A549 (cell line): ENCODE measurements around the gene PRKG1. TPM values are rescaled to one million over a fixed set of nuclear protein-coding genes. Genes with fewer than 3 reads are reported as not detected.
"Not testable (repeated sequence)": the region's sequence is repeated elsewhere in the genome, so short reads cannot be mapped to it uniquely, and the experiment has no call there.

ENCODE experiments used
- ATAC-seq, 2 experiments: fragments of 200-7000 bp in 1 of 2; fragments of >200 bp in 1 of 2; cut with Nextera tagmentation in 1 of 2; cut with Tn5 transposase in 1 of 2; 3 replicates each; pipeline versions ENCODE4 v1.8.0 to v1.9.1; 2018 to 2020; ENCODE audit warnings: mild to moderate bottlenecking in 1 of 2, moderate library complexity in 1 of 2
- CTCF ChIA-PET: fragments of 300-600 bp; sonication (Branson Sonifier 250); formaldehyde crosslinking; extraction: SDS; loops from one replicate; lab custom pipeline; 2021; ENCODE audit warnings: antibody characterized with exemption, inconsistent platforms; lab: Yijun Ruan, JAX
- POLR2A ChIA-PET: fragments of 350-600 bp; formaldehyde crosslinking; extraction: SDS; loops from one replicate; lab custom pipeline; 2021; ENCODE audit warnings: antibody characterized with exemption, inconsistent platforms; lab: Yijun Ruan, JAX
- DNase-seq, 2 experiments: peaks; one replicate each; pipeline versions ENCODE4 v3.0.0 to v3.0.0-alpha.2; 2011 to 2016; ENCODE audit warnings: low read depth in 1 of 2, low spot score in 1 of 2
- FAIRE-seq: peaks from 2 replicates; lab custom pipeline; 2011; peaks lifted over from hg19 to GRCh38; lab: Jason Lieb, UNC
- H3K27ac ChIP-seq, 2 experiments: fragments of >200 bp; sonication (Bioruptor Twin); formaldehyde crosslinking; 3 replicates each; pipeline ENCODE4 v1.5.1; 2016 to 2017
- H3K4me1 ChIP-seq: fragments of >200 bp; sonication (Bioruptor Twin); formaldehyde crosslinking; 3 replicates; pipeline ENCODE4 v1.6.1; 2016
- H3K4me2 ChIP-seq: fragments of >200 bp; sonication (Bioruptor Twin); formaldehyde crosslinking; 3 replicates; pipeline ENCODE4 v1.6.1; 2016
- H3K4me3 ChIP-seq: fragments of >200 bp; sonication (Bioruptor Twin); formaldehyde crosslinking; 3 replicates; pipeline ENCODE4 v1.5.1; 2016
- H3K9me3 ChIP-seq: fragments of >200 bp; sonication (Bioruptor Twin); formaldehyde crosslinking; 3 replicates; pipeline ENCODE4 v1.6.1; 2016
- BHLHE40 ChIP-seq: IDR thresholded peaks from 2 replicates; pipeline ENCODE4 v1.6.1; 2012; ENCODE audit warnings: low read depth, low read length, inconsistent platforms
- CHD2 ChIP-seq: fragments of 150-350 bp; IDR thresholded peaks from 2 replicates; pipeline ENCODE4 v1.6.1; 2014; ENCODE audit warnings: low read length; ENCODE audit not compliant: partially characterized antibody
- CHD4 ChIP-seq: fragments of 200-600 bp; sonication (generic); IDR thresholded peaks from 2 replicates; pipeline ENCODE4 v1.6.1; 2016; ENCODE audit warnings: antibody characterized with exemption, mild to moderate bottlenecking, borderline replicate concordance
- EHF ChIP-seq: fragments of 250-450 bp; sonication (Bioruptor Pico); IDR thresholded peaks from 2 replicates; pipeline ENCODE4 v1.5.0; 2020; ENCODE audit warnings: mild to moderate bottlenecking
- EP300 ChIP-seq, 2 experiments: fragments of >200 bp; sonication (Bioruptor Twin); formaldehyde crosslinking; IDR thresholded peaks; 2 replicates in 1 of 2; 3 replicates in 1 of 2; pipeline ENCODE4 v1.6.1; 2016 to 2017
- HDAC2 ChIP-seq: fragments of 200-600 bp; sonication (generic); IDR thresholded peaks from 2 replicates; pipeline ENCODE4 v1.6.1; 2016
- HEYL ChIP-seq: fragments of 250-450 bp; sonication (Bioruptor Pico); IDR thresholded peaks from 2 replicates; pipeline ENCODE4 v1.8.0; 2021; ENCODE audit warnings: mild to moderate bottlenecking, moderate library complexity
- HOXB13 ChIP-seq: fragments of 250-450 bp; sonication (Bioruptor Pico); IDR thresholded peaks from 2 replicates; pipeline ENCODE4 v1.5.0; 2020; ENCODE audit warnings: low read depth, mild to moderate bottlenecking, moderate library complexity
- JUN ChIP-seq, 2 experiments: fragments of >200 bp; sonication (Bioruptor Twin); formaldehyde crosslinking; IDR thresholded peaks; 2 replicates in 1 of 2; 3 replicates in 1 of 2; pipeline ENCODE4 v1.6.1; 2016 to 2017
- KDM1A ChIP-seq: fragments of 200-600 bp; sonication (generic); IDR thresholded peaks from 2 replicates; pipeline ENCODE4 v1.6.1; 2016; ENCODE audit warnings: low read depth, mild to moderate bottlenecking
- MAFK ChIP-seq: fragments of 450-650 bp; IDR thresholded peaks from 2 replicates; pipeline ENCODE4 v1.6.1; 2014; ENCODE audit not compliant: partially characterized antibody
- NFE2L2 ChIP-seq: fragments of 150-350 bp; conservative IDR thresholded peaks from 2 replicates; pipeline ENCODE4 v1.6.1; 2014; ENCODE audit warnings: low read length
- NR3C1 ChIP-seq: fragments of >200 bp; sonication (Bioruptor Twin); formaldehyde crosslinking; IDR thresholded peaks from 3 replicates; pipeline ENCODE4 v1.6.1; 2017
- PBX3 ChIP-seq: IDR thresholded peaks from 2 replicates; pipeline ENCODE4 v1.6.1; 2012
- RAD21 ChIP-seq, 2 experiments: fragments of >200 bp in 1 of 2; sonication (Bioruptor Twin) in 1 of 2; formaldehyde crosslinking in 1 of 2; IDR thresholded peaks in 1 of 2; conservative IDR thresholded peaks in 1 of 2; 2 replicates in 1 of 2; 3 replicates in 1 of 2; pipeline ENCODE4 v1.6.1; 2012 to 2018; ENCODE audit warnings: inconsistent platforms in 1 of 2
- RARB ChIP-seq: fragments of 250-450 bp; sonication (Bioruptor Pico); IDR thresholded peaks from 2 replicates; pipeline ENCODE4 v1.8.0; 2021; ENCODE audit warnings: mild to moderate bottlenecking, moderate library complexity
- WGBS: methylation state at CpG from one replicate; pipeline ENCODE4 v1.1.6; 2017; ENCODE audit errors: missing lambda C conversion rate; 5-methylcytosine and 5-hydroxymethylcytosine counted together
- polyA plus RNA-seq, 4 experiments: library from polyadenylated mRNA; depleted of rRNA in 3 of 4; stranded (reverse); fragments of >200 nt; fragmentation: RNase III in 1 of 4; extraction: RNeasy Plus Mini Kit Qiagen cat#74134 plus additional on column Dnase treatment in 1 of 4; gene quantifications; 2 replicates in 3 of 4; 3 replicates in 1 of 4; pipeline ENCODE4 v1.2.3, GENCODE V29; 2011 to 2017
- TF ChIP-seq, protein P1 (sequence below): fragments of 250-450 bp; sonication (Bioruptor Pico); IDR thresholded peaks from 2 replicates; pipeline ENCODE4 v1.5.0; 2021; ENCODE audit warnings: mild to moderate bottlenecking, moderate library complexity, borderline replicate concordance
- TF ChIP-seq, protein P2 (sequence below): fragments of >200 bp; sonication (Bioruptor Twin); formaldehyde crosslinking; IDR thresholded peaks from 3 replicates; pipeline ENCODE4 v1.6.1; 2016
- TF ChIP-seq, protein P3 (sequence below): fragments of 200-600 bp; sonication (generic); IDR thresholded peaks from 2 replicates; pipeline ENCODE4 v1.6.1; 2016; ENCODE audit warnings: antibody characterized with exemption, mild to moderate bottlenecking, moderate library complexity

Gene PRKG1
- polyA plus RNA-seq, 2 of the 4 experiments (the other 2 are of a cell fraction): not detected

- Histone ChIP-seq H3K4me1 (no peaks in the 10 kb centered on the region), H3K27ac (no peak overlapping the region), H3K4me3 (no peak overlapping the region), H3K9me3 (no peaks in the 10 kb centered on the region), H3K4me2 (no peak overlapping the region)
- FAIRE-seq (no peak), DNase-seq (no peak), ATAC-seq (no peak)
- TF ChIP-seq CHD4 (no peak), NFE2L2 (no peak), HEYL (CRISPR knock-in tag) (no peak), NR3C1 (no peak), RARB (CRISPR knock-in tag) (no peak), BHLHE40 (no peak), PBX3 (no peak), HDAC2 (no peak), CHD2 (no peak), MAFK (no peak), EHF (CRISPR knock-in tag) (no peak), EP300 (IDR thresholded peaks at IDR 0.05) (no peak), KDM1A (no peak), JUN (IDR thresholded peaks at IDR 0.05) (no peak), HOXB13 (CRISPR knock-in tag) (no peak), RAD21 (conservative IDR thresholded peaks at IDR 0.05 in 1 of 2, IDR thresholded peaks at IDR 0.05 in 1 of 2) (no peak)
- TF ChIP-seq, protein P1, sequence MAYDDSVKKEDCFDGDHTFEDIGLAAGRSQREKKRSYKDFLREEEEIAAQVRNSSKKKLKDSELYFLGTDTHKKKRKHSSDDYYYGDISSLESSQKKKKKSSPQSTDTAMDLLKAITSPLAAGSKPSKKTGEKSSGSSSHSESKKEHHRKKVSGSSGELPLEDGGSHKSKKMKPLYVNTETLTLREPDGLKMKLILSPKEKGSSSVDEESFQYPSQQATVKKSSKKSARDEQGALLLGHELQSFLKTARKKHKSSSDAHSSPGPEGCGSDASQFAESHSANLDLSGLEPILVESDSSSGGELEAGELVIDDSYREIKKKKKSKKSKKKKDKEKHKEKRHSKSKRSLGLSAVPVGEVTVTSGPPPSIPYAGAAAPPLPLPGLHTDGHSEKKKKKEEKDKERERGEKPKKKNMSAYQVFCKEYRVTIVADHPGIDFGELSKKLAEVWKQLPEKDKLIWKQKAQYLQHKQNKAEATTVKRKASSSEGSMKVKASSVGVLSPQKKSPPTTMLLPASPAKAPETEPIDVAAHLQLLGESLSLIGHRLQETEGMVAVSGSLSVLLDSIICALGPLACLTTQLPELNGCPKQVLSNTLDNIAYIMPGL (CRISPR knock-in tag): no peak
- TF ChIP-seq, protein P2, sequence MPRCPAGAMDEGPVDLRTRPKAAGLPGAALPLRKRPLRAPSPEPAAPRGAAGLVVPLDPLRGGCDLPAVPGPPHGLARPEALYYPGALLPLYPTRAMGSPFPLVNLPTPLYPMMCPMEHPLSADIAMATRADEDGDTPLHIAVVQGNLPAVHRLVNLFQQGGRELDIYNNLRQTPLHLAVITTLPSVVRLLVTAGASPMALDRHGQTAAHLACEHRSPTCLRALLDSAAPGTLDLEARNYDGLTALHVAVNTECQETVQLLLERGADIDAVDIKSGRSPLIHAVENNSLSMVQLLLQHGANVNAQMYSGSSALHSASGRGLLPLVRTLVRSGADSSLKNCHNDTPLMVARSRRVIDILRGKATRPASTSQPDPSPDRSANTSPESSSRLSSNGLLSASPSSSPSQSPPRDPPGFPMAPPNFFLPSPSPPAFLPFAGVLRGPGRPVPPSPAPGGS: no peak
- TF ChIP-seq, protein P3, sequence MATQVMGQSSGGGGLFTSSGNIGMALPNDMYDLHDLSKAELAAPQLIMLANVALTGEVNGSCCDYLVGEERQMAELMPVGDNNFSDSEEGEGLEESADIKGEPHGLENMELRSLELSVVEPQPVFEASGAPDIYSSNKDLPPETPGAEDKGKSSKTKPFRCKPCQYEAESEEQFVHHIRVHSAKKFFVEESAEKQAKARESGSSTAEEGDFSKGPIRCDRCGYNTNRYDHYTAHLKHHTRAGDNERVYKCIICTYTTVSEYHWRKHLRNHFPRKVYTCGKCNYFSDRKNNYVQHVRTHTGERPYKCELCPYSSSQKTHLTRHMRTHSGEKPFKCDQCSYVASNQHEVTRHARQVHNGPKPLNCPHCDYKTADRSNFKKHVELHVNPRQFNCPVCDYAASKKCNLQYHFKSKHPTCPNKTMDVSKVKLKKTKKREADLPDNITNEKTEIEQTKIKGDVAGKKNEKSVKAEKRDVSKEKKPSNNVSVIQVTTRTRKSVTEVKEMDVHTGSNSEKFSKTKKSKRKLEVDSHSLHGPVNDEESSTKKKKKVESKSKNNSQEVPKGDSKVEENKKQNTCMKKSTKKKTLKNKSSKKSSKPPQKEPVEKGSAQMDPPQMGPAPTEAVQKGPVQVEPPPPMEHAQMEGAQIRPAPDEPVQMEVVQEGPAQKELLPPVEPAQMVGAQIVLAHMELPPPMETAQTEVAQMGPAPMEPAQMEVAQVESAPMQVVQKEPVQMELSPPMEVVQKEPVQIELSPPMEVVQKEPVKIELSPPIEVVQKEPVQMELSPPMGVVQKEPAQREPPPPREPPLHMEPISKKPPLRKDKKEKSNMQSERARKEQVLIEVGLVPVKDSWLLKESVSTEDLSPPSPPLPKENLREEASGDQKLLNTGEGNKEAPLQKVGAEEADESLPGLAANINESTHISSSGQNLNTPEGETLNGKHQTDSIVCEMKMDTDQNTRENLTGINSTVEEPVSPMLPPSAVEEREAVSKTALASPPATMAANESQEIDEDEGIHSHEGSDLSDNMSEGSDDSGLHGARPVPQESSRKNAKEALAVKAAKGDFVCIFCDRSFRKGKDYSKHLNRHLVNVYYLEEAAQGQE: no peak
- WGBS: 4% methylated on average over 1 of the region's 1 CpG
- ChIA-PET CTCF (no interaction called here), POLR2A (no interaction called here)
These were observed 372.8 kb downstream of the PRKG1 start for GRCh38 chr10:51447119-51447518.

GRCh38 chr10:51455762-51456161 is 381.5 kb downstream of the PRKG1 start:
- CTCF ChIA-PET, ATAC-seq, H3K4me3 ChIP-seq, H3K4me2 ChIP-seq, DNase-seq, H3K27ac ChIP-seq, FAIRE-seq, H3K9me3 ChIP-seq, POLR2A ChIA-PET, H3K4me1 ChIP-seq: not testable (repeated sequence)
- WGBS: 6% methylated on average over 3 of the region's 3 CpGs
